GM23338 (cell line): ENCODE measurements around the gene STXBP3.

ENCODE experiments used
- CTCF ChIP-seq, 2 experiments: fragments of 200-600 bp in 1 of 2; sonication (generic) in 1 of 2; conservative IDR thresholded peaks; 2 replicates each; pipeline versions ENCODE4 v1.5.1 to v1.6.1; 2016 to 2017; ENCODE audit warnings: antibody characterized with exemption in 2 of 2, low read depth in 2 of 2, mild to moderate bottlenecking in 2 of 2, moderate library complexity in 1 of 2
- EZH2 ChIP-seq: fragments of 200-600 bp; sonication (generic); IDR thresholded peaks from one replicate; pipeline ENCODE4 v1.8.0; 2017; ENCODE audit warnings: antibody characterized with exemption, mild to moderate bottlenecking, low read depth; ENCODE audit not compliant: unreplicated experiment
- POLR2AphosphoS5 ChIP-seq: IDR thresholded peaks from 2 replicates; pipeline ENCODE4 v1.6.1; 2016; ENCODE audit warnings: antibody characterized with exemption, low read depth
- REST ChIP-seq: IDR thresholded peaks from one replicate; pipeline ENCODE4 v1.6.1; 2018; ENCODE audit warnings: antibody characterized with exemption; ENCODE audit not compliant: unreplicated experiment

DNA sequence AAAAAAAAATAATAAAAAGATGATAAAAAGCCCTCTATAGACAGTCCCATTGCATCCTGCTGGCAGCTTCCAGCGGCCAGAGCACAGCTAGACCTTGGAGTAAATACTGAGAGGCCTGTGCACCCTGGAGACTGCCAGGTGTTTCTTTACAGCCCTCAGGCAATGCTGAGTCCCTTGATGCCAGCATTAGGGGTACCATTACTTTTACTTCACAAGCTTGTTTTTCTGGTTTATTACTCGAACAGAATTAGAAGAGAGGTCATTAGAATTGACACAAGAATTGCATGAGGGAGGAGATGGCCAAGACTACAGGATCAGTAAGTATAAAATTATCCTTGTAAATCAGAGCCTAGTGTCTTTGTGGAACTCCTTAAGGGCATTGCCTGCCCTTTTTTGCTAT lies 66.9 kb downstream of the STXBP3 start:
- TF ChIP-seq CTCF (conservative IDR thresholded peaks at IDR 0.05; ENCODE audit: low read depth in 2 of 2) (no peak), REST (no peak), EZH2 (no peak), POLR2AphosphoS5 (no peak)
